WTC11 (cell line): ENCODE data around the gene WSB2. TPM values are rescaled to one million over a fixed set of nuclear protein-coding genes. Genes with fewer than 3 reads are reported as not detected.

Experiments used
- ATAC-seq: fragments of 200-7000 bp; cut with Tn5 transposase; 2 replicates; pipeline ENCODE4 v1.10.0; 2021; ENCODE audit warnings: mild to moderate bottlenecking, moderate library complexity
- CTCF ChIA-PET: fragments of 300-600 bp; sonication (Branson Sonifier 250); formaldehyde crosslinking; loops from one replicate; lab custom pipeline; 2021; ENCODE audit warnings: antibody characterized with exemption; lab: Charles Lee
- POLR2A ChIA-PET: fragments of 350-600 bp; sonication (Branson Sonifier 250); formaldehyde crosslinking; loops from one replicate; lab custom pipeline; 2021; ENCODE audit warnings: antibody characterized with exemption; lab: Charles Lee
- DNase-seq: peaks from one replicate; pipeline ENCODE4 v3.0.0; 2021; ENCODE audit warnings: low spot score
- H3K27ac Mint-ChIP-seq: 2 replicates; pipeline ENCODE4 v1.8.0; 2021; ENCODE audit warnings: mixed read lengths
- H3K27me3 Mint-ChIP-seq: 2 replicates; pipeline ENCODE4 v1.8.0; 2021; ENCODE audit warnings: low read depth, mild to moderate bottlenecking, moderate library complexity, mixed read lengths
- H3K36me3 Mint-ChIP-seq: 2 replicates; pipeline ENCODE4 v1.8.0; 2021; ENCODE audit warnings: mixed read lengths
- H3K4me1 Mint-ChIP-seq: 2 replicates; pipeline ENCODE4 v1.8.0; 2022; ENCODE audit warnings: mixed read lengths
- H3K4me3 Mint-ChIP-seq: 2 replicates; pipeline ENCODE4 v1.8.0; 2021; ENCODE audit warnings: mild to moderate bottlenecking, moderate library complexity, mixed read lengths
- H3K9me3 Mint-ChIP-seq: 2 replicates; pipeline ENCODE4 v1.8.0; 2021; ENCODE audit warnings: mixed read lengths
- CREM ChIP-seq: sonication (generic); formaldehyde crosslinking; IDR thresholded peaks from 2 replicates; pipeline ENCODE4 v1.8.1; 2022; ENCODE audit warnings: mild to moderate bottlenecking, missing genetic modification reagents, moderate library complexity
- EMX1 ChIP-seq: fragments of 250-450 bp; sonication (Bioruptor Pico); IDR thresholded peaks from 2 replicates; pipeline ENCODE4 v1.8.0; 2021; ENCODE audit warnings: mild to moderate bottlenecking
- GRHL2 ChIP-seq: fragments of 250-450 bp; sonication (Bioruptor Pico); IDR thresholded peaks from 2 replicates; pipeline ENCODE4 v1.8.0; 2022; ENCODE audit warnings: mild to moderate bottlenecking, moderate library complexity; ENCODE audit not compliant: insufficient replicate concordance, severe bottlenecking
- MYBL2 ChIP-seq: sonication (generic); formaldehyde crosslinking; IDR thresholded peaks from 2 replicates; pipeline ENCODE4 v1.8.1; 2023; ENCODE audit warnings: mild to moderate bottlenecking, moderate library complexity, missing genetic modification reagents
- OVOL2 ChIP-seq: fragments of 250-450 bp; sonication (Bioruptor Pico); IDR thresholded peaks from 2 replicates; pipeline ENCODE4 v1.9.0; 2021; ENCODE audit warnings: mild to moderate bottlenecking, borderline replicate concordance
- SP1 ChIP-seq: sonication (generic); formaldehyde crosslinking; conservative IDR thresholded peaks from 2 replicates; pipeline ENCODE4 v1.8.1; 2022; ENCODE audit warnings: missing genetic modification reagents
- TCF7 ChIP-seq: sonication (generic); formaldehyde crosslinking; IDR thresholded peaks from 2 replicates; pipeline ENCODE4 v1.8.0; 2022; ENCODE audit warnings: mild to moderate bottlenecking, low read depth, missing genetic modification reagents, moderate library complexity
- ZNF232 ChIP-seq: sonication (generic); formaldehyde crosslinking; IDR thresholded peaks from 2 replicates; pipeline ENCODE4 v1.8.0; 2022; ENCODE audit warnings: mild to moderate bottlenecking, missing genetic modification reagents
- ZNF396 ChIP-seq: fragments of 250-450 bp; sonication (Bioruptor Pico); IDR thresholded peaks from 2 replicates; pipeline ENCODE4 v1.8.0; 2021; ENCODE audit warnings: mild to moderate bottlenecking, moderate library complexity, borderline replicate concordance
- total RNA-seq: library from RNA; stranded (reverse); gene quantifications from 3 replicates; pipeline ENCODE4 v1.2.3, GENCODE V29; 2021
- TF ChIP-seq, protein P1 (sequence below): fragments of 250-450 bp; sonication (Bioruptor Pico); IDR thresholded peaks from 2 replicates; pipeline ENCODE4 v2.1.2; 2022; ENCODE audit warnings: mild to moderate bottlenecking, moderate library complexity
- TF ChIP-seq, protein P2 (sequence below): sonication (generic); formaldehyde crosslinking; IDR thresholded peaks from 2 replicates; pipeline ENCODE4 v1.8.1; 2023; ENCODE audit warnings: mild to moderate bottlenecking, missing genetic modification reagents
- TF ChIP-seq, protein P3 (sequence below): sonication (generic); formaldehyde crosslinking; IDR thresholded peaks from 2 replicates; pipeline ENCODE4 v1.8.1; 2022; ENCODE audit warnings: missing genetic modification reagents, borderline replicate concordance
- TF ChIP-seq, protein P4 (sequence below): fragments of 250-450 bp; sonication (Bioruptor Pico); IDR thresholded peaks from 2 replicates; pipeline ENCODE4 v1.8.0; 2021; ENCODE audit warnings: mild to moderate bottlenecking
- TF ChIP-seq, protein P5 (sequence below): sonication (generic); formaldehyde crosslinking; conservative IDR thresholded peaks from 2 replicates; pipeline ENCODE4 v1.8.1; 2023; ENCODE audit warnings: mild to moderate bottlenecking, low read depth, missing genetic modification reagents, moderate library complexity
- TF ChIP-seq, protein P6 (sequence below): sonication (generic); formaldehyde crosslinking; IDR thresholded peaks from 2 replicates; pipeline ENCODE4 v1.8.0; 2023; ENCODE audit warnings: mild to moderate bottlenecking, missing genetic modification reagents
- TF ChIP-seq, protein P7 (sequence below): sonication (generic); formaldehyde crosslinking; IDR thresholded peaks from 2 replicates; pipeline ENCODE4 v1.8.1; 2023; ENCODE audit warnings: mild to moderate bottlenecking, moderate library complexity, missing genetic modification reagents
- TF ChIP-seq, protein P8 (sequence below): sonication (generic); formaldehyde crosslinking; IDR thresholded peaks from 2 replicates; pipeline ENCODE4 v1.8.1; 2023; ENCODE audit warnings: mild to moderate bottlenecking, missing genetic modification reagents

Gene WSB2
- total RNA-seq, 1 experiment from 2014 or later = 74.2 TPM

DNA sequence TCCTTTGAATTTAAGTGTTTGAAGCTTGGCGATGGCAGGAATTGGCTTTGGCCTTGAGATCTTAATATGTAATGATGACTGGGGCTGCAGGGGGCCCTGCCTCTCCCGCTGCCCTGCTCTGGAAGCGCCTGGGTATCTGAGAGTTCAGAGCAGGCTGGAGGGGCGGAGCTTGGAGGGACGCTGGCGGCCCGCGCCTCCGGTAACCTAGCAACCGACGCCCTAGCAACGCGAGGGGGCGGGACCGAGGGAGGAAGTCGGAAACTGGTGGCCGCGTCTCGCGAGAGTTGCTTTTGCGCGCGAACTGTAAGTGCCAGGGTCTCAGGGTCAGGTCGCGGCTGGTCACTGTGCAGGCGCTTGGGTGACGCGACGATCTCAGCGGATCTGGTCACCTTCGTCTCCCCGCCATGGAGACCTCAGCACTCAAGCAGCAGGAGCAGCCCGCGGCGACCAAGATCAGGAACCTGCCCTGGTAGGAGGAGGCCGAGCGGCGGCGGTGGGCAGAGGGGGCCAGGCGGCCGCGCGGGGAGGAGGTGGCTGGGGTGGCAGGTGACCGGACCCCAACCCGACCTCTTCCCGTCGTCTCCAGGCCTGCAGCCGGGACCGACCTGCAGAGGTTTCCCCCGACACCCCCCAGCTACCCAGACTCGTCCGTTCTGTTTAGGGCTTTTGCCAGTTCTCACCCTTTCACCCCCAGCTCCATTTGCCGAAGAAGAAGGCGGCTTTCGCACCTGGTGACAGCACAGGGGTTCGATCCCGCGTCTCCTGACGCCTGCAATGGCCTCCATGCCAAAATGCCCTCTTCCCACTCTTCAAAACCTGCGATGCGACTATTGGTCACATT is 44.3 kb downstream of the WSB2 start, which contains the start of gene RFC5 (continued):
- TF ChIP-seq, protein P1, sequence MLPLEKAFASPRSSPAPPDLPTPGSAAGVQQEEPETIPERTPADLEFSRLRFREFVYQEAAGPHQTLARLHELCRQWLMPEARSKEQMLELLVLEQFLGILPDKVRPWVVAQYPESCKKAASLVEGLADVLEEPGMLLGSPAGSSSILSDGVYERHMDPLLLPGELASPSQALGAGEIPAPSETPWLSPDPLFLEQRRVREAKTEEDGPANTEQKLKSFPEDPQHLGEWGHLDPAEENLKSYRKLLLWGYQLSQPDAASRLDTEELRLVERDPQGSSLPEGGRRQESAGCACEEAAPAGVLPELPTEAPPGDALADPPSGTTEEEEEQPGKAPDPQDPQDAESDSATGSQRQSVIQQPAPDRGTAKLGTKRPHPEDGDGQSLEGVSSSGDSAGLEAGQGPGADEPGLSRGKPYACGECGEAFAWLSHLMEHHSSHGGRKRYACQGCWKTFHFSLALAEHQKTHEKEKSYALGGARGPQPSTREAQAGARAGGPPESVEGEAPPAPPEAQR = no peak
- TF ChIP-seq TCF7 (CRISPR knock-in tag) (no peak), CREM (CRISPR knock-in tag) (peak; percentile 71; the same call in 1 of the 2 replicates)
- TF ChIP-seq, protein P2, sequence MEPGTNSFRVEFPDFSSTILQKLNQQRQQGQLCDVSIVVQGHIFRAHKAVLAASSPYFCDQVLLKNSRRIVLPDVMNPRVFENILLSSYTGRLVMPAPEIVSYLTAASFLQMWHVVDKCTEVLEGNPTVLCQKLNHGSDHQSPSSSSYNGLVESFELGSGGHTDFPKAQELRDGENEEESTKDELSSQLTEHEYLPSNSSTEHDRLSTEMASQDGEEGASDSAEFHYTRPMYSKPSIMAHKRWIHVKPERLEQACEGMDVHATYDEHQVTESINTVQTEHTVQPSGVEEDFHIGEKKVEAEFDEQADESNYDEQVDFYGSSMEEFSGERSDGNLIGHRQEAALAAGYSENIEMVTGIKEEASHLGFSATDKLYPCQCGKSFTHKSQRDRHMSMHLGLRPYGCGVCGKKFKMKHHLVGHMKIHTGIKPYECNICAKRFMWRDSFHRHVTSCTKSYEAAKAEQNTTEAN (CRISPR knock-in tag) = peak; percentile 71; the same call in 1 of the 2 replicates
- TF ChIP-seq, protein P3, sequence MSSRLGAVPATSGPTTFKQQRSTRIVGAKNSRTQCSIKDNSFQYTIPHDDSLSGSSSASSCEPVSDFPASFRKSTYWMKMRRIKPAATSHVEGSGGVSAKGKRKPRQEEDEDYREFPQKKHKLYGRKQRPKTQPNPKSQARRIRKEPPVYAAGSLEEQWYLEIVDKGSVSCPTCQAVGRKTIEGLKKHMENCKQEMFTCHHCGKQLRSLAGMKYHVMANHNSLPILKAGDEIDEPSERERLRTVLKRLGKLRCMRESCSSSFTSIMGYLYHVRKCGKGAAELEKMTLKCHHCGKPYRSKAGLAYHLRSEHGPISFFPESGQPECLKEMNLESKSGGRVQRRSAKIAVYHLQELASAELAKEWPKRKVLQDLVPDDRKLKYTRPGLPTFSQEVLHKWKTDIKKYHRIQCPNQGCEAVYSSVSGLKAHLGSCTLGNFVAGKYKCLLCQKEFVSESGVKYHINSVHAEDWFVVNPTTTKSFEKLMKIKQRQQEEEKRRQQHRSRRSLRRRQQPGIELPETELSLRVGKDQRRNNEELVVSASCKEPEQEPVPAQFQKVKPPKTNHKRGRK (CRISPR knock-in tag) = no peak
- TF ChIP-seq, protein P4, sequence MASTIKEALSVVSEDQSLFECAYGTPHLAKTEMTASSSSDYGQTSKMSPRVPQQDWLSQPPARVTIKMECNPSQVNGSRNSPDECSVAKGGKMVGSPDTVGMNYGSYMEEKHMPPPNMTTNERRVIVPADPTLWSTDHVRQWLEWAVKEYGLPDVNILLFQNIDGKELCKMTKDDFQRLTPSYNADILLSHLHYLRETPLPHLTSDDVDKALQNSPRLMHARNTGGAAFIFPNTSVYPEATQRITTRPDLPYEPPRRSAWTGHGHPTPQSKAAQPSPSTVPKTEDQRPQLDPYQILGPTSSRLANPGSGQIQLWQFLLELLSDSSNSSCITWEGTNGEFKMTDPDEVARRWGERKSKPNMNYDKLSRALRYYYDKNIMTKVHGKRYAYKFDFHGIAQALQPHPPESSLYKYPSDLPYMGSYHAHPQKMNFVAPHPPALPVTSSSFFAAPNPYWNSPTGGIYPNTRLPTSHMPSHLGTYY (CRISPR knock-in tag) = no peak
- TF ChIP-seq, protein P5, sequence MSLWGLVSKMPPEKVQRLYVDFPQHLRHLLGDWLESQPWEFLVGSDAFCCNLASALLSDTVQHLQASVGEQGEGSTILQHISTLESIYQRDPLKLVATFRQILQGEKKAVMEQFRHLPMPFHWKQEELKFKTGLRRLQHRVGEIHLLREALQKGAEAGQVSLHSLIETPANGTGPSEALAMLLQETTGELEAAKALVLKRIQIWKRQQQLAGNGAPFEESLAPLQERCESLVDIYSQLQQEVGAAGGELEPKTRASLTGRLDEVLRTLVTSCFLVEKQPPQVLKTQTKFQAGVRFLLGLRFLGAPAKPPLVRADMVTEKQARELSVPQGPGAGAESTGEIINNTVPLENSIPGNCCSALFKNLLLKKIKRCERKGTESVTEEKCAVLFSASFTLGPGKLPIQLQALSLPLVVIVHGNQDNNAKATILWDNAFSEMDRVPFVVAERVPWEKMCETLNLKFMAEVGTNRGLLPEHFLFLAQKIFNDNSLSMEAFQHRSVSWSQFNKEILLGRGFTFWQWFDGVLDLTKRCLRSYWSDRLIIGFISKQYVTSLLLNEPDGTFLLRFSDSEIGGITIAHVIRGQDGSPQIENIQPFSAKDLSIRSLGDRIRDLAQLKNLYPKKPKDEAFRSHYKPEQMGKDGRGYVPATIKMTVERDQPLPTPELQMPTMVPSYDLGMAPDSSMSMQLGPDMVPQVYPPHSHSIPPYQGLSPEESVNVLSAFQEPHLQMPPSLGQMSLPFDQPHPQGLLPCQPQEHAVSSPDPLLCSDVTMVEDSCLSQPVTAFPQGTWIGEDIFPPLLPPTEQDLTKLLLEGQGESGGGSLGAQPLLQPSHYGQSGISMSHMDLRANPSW = no peak

DNA sequence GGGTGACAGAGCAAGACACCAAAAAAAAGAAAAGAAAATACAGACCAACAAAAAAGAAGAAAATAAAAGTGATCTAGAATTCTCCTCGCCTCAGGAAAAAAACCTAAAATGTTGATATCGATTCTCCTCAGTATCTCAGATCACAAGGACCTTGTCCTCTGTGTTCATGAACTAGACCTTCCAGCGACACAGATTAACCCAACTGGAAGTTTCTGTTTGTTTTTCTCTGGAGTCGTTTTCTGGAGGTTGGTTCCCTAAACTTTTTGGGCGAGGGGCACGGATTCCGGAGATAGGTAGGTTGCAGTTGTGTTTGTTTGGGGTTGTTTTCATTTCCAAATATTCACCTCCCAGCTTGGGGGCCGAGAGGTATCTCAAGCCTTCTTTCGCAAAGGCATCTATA is 45.0 kb downstream of the WSB2 start:
- Mint-ChIP-seq H3K4me3 (peak overlapping the region; percentile 93), H3K27me3 (no peaks in the 10 kb centered on the region; the same call in none of the 2 replicates), H3K36me3 (peaks cover 26% of the 10 kb centered on the region), H3K9me3 (peaks cover 3% of the 10 kb centered on the region; the same call in 1 of the 2 replicates), H3K27ac (0 out of 2 replicates have a peak overlapping the region, but pooled peaks have one; percentile 40), H3K4me1 (peaks cover 18% of the 10 kb centered on the region)
- ATAC-seq (peak; percentile 5), DNase-seq (no peak)
- CTCF ChIA-PET = interaction anchor here (0.6 to 2.5 kb wide), 5 partner anchors 108 to 167 kb away, joined by 3 to 25 read pairs (median 7); no protein-coding TSS in a partner anchor
- POLR2A ChIA-PET = interaction anchor here (0.7 to 0.8 kb wide), 2 partner anchors 104 to 141 kb away, joined by 3 read pairs; no protein-coding TSS in a partner anchor
- TF ChIP-seq ZNF232 (CRISPR knock-in tag) = no peak
- TF ChIP-seq OVOL2 (CRISPR knock-in tag) = no peak
- no peak for TF ChIP-seq ZNF396 (CRISPR knock-in tag)
- no peak for TF ChIP-seq TCF7 (CRISPR knock-in tag)
- TF ChIP-seq GRHL2 (CRISPR knock-in tag) = no peak
- TF ChIP-seq MYBL2 (CRISPR knock-in tag) = no peak
- TF ChIP-seq, protein P6, sequence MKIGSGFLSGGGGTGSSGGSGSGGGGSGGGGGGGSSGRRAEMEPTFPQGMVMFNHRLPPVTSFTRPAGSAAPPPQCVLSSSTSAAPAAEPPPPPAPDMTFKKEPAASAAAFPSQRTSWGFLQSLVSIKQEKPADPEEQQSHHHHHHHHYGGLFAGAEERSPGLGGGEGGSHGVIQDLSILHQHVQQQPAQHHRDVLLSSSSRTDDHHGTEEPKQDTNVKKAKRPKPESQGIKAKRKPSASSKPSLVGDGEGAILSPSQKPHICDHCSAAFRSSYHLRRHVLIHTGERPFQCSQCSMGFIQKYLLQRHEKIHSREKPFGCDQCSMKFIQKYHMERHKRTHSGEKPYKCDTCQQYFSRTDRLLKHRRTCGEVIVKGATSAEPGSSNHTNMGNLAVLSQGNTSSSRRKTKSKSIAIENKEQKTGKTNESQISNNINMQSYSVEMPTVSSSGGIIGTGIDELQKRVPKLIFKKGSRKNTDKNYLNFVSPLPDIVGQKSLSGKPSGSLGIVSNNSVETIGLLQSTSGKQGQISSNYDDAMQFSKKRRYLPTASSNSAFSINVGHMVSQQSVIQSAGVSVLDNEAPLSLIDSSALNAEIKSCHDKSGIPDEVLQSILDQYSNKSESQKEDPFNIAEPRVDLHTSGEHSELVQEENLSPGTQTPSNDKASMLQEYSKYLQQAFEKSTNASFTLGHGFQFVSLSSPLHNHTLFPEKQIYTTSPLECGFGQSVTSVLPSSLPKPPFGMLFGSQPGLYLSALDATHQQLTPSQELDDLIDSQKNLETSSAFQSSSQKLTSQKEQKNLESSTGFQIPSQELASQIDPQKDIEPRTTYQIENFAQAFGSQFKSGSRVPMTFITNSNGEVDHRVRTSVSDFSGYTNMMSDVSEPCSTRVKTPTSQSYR (CRISPR knock-in tag) = no peak
- TF ChIP-seq, protein P7, sequence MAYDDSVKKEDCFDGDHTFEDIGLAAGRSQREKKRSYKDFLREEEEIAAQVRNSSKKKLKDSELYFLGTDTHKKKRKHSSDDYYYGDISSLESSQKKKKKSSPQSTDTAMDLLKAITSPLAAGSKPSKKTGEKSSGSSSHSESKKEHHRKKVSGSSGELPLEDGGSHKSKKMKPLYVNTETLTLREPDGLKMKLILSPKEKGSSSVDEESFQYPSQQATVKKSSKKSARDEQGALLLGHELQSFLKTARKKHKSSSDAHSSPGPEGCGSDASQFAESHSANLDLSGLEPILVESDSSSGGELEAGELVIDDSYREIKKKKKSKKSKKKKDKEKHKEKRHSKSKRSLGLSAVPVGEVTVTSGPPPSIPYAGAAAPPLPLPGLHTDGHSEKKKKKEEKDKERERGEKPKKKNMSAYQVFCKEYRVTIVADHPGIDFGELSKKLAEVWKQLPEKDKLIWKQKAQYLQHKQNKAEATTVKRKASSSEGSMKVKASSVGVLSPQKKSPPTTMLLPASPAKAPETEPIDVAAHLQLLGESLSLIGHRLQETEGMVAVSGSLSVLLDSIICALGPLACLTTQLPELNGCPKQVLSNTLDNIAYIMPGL (CRISPR knock-in tag) = no peak
- no peak for TF ChIP-seq SP1 (CRISPR knock-in tag)
- no peak for TF ChIP-seq EMX1 (CRISPR knock-in tag)
- TF ChIP-seq, protein P8, sequence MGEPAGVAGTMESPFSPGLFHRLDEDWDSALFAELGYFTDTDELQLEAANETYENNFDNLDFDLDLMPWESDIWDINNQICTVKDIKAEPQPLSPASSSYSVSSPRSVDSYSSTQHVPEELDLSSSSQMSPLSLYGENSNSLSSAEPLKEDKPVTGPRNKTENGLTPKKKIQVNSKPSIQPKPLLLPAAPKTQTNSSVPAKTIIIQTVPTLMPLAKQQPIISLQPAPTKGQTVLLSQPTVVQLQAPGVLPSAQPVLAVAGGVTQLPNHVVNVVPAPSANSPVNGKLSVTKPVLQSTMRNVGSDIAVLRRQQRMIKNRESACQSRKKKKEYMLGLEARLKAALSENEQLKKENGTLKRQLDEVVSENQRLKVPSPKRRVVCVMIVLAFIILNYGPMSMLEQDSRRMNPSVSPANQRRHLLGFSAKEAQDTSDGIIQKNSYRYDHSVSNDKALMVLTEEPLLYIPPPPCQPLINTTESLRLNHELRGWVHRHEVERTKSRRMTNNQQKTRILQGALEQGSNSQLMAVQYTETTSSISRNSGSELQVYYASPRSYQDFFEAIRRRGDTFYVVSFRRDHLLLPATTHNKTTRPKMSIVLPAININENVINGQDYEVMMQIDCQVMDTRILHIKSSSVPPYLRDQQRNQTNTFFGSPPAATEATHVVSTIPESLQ = no peak
